H1 (cell line): ENCODE data around the gene CTNNA3.

Experiments
- ASH2L ChIP-seq: fragments of 200-600, 300-600 bp; sonication (generic); IDR thresholded peaks from one replicate; pipeline ENCODE4 v1.7.1; 2017; ENCODE audit warnings: low read length
- CEBPB ChIP-seq: IDR thresholded peaks from 2 replicates; pipeline ENCODE4 v1.6.1; 2012; ENCODE audit warnings: low read depth, low read length
- CHD2 ChIP-seq: IDR thresholded peaks from 2 replicates; pipeline ENCODE4 v1.6.1; 2012; ENCODE audit warnings: low read length, improper control_type of control experiment
- GABPA ChIP-seq: IDR thresholded peaks from 2 replicates; pipeline ENCODE4 v1.6.1; 2011; ENCODE audit warnings: mild to moderate bottlenecking, low read length, moderate library complexity, borderline replicate concordance; ENCODE audit not compliant: insufficient read depth
- JUN ChIP-seq: IDR thresholded peaks from 2 replicates; pipeline ENCODE4 v1.6.1; 2011; ENCODE audit warnings: low read depth, mild to moderate bottlenecking, improper control_type of control experiment, low read length
- POLR2A ChIP-seq, 2 experiments: IDR thresholded peaks; 1 replicate in 1 of 2; 2 replicates in 1 of 2; pipeline ENCODE4 v1.6.1; 2011; ENCODE audit warnings: low read depth in 2 of 2, low read length in 2 of 2, mild to moderate bottlenecking in 2 of 2; ENCODE audit errors: control extremely low read depth in 1 of 2
- RAD21 ChIP-seq, 2 experiments: IDR thresholded peaks in 1 of 2; conservative IDR thresholded peaks in 1 of 2; 2 replicates each; pipeline ENCODE4 v1.6.1; 2011; ENCODE audit warnings: low read depth in 2 of 2, low read length in 2 of 2, improper control_type of control experiment in 1 of 2, inconsistent platforms in 1 of 2, mild to moderate bottlenecking in 1 of 2, moderate library complexity in 1 of 2
- RNF2 ChIP-seq: fragments of 200-900, 300-1000 bp; sonication (generic); IDR thresholded peaks from 2 replicates; pipeline ENCODE4 v1.7.1; 2016; ENCODE audit warnings: borderline replicate concordance, low read depth, mild to moderate bottlenecking, antibody characterized with exemption, low read length; ENCODE audit not compliant: poor library complexity, severe bottlenecking; ENCODE audit errors: missing control alignments
- SP2 ChIP-seq: IDR thresholded peaks from 2 replicates; pipeline ENCODE4 v1.6.1; 2012; ENCODE audit warnings: mild to moderate bottlenecking, low read length, inconsistent platforms
- SRF ChIP-seq: IDR thresholded peaks from 2 replicates; pipeline ENCODE4 v1.6.1; 2011; ENCODE audit warnings: mild to moderate bottlenecking, low read depth, low read length, moderate library complexity
- YY1 ChIP-seq: IDR thresholded peaks from 2 replicates; pipeline ENCODE4 v1.6.1; 2011; ENCODE audit warnings: low read depth, mild to moderate bottlenecking, low read length
- TF ChIP-seq, protein P1 (sequence below), 3 experiments: IDR thresholded peaks; 1 replicate in 2 of 3; 2 replicates in 1 of 3; pipeline versions ENCODE4 v1.5.1 to v1.6.1; 2011; ENCODE audit warnings: low read length in 3 of 3, mild to moderate bottlenecking in 3 of 3, inconsistent platforms in 2 of 3, low read depth in 1 of 3, moderate library complexity in 1 of 3; ENCODE audit not compliant: insufficient read depth in 1 of 3; ENCODE audit errors: control extremely low read depth in 1 of 3
- TF ChIP-seq, protein P2 (sequence below): IDR thresholded peaks from 2 replicates; pipeline ENCODE4 v1.6.1; 2012; ENCODE audit warnings: inconsistent platforms

DNA sequence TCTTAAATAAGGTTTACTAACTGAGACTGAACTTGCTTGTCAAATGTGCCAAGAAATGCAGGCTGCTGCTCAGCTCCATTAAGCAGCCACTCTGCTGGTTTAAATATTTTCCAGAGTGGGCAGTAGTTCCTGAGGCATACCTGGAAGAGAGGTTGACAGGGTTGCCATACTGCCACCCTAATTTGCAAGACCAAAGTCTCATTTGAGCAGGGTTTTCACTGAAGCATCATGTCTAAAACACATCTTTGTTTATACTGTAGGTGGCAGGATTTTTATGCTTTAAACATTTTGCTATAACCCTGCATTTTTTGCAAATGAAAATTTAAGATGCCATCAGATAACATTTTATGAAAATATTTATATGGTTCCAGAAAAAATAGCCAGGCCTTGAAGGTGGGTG is 1388.2 kb downstream of the CTNNA3 start:
- TF ChIP-seq JUN (no peak), SP2 (no peak), POLR2A (IDR thresholded peaks at IDR 0.05; ENCODE audit: control extremely low read depth in 1 of 2, low read depth in 2 of 2, low read length in 2 of 2) (no peak), CHD2 (no peak), SRF (no peak), RAD21 (IDR thresholded peaks at IDR 0.05 in 1 of 2, conservative IDR thresholded peaks at IDR 0.05 in 1 of 2; ENCODE audit: low read depth in 2 of 2, low read length in 2 of 2) (no peak), RNF2 (no peak), YY1 (no peak), GABPA (no peak), CEBPB (no peak), ASH2L (no peak)
- TF ChIP-seq, protein P1, sequence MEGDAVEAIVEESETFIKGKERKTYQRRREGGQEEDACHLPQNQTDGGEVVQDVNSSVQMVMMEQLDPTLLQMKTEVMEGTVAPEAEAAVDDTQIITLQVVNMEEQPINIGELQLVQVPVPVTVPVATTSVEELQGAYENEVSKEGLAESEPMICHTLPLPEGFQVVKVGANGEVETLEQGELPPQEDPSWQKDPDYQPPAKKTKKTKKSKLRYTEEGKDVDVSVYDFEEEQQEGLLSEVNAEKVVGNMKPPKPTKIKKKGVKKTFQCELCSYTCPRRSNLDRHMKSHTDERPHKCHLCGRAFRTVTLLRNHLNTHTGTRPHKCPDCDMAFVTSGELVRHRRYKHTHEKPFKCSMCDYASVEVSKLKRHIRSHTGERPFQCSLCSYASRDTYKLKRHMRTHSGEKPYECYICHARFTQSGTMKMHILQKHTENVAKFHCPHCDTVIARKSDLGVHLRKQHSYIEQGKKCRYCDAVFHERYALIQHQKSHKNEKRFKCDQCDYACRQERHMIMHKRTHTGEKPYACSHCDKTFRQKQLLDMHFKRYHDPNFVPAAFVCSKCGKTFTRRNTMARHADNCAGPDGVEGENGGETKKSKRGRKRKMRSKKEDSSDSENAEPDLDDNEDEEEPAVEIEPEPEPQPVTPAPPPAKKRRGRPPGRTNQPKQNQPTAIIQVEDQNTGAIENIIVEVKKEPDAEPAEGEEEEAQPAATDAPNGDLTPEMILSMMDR (IDR thresholded peaks at IDR 0.05; ENCODE audit: control extremely low read depth in 1 of 3, insufficient read depth in 1 of 3, low read depth in 1 of 3, low read length in 3 of 3) = no peak
- TF ChIP-seq, protein P2, sequence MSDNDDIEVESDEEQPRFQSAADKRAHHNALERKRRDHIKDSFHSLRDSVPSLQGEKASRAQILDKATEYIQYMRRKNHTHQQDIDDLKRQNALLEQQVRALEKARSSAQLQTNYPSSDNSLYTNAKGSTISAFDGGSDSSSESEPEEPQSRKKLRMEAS = no peak
